ENCODE measurements around the gene EGF.
"Not testable (repeated sequence)": the region's sequence is repeated elsewhere in the genome, so short reads cannot be mapped to it uniquely, and the experiment has no call there.

Gene EGF

DNA sequence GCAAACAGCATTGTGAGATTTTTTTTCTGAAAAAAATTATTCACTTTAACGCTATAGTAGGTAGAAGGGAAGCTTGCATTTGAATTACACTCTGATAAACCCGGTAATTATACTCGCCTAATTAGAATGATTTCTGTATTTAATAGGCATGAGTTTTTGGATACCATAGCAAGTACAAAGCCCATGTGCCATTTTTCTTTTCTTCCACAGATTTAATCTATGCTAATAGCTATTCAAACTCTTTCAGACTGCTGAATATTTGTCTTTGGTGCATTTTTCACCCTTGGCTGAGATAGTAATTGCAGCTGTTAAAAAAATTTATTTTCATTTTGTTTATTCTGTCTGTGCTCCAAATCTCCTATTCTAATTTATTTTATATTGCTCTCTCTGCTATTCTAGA is 113.0 kb downstream of the EGF start:
- H3K4me3 ChIP-seq (ENCODE audit: low read depth, low read length): no peak overlapping the region
- no peak for DNase-seq (ENCODE audit: low read depth)
- TF ChIP-seq POLR2A (IDR thresholded peaks at IDR 0.05; ENCODE audit: extremely low read depth, insufficient read length) (no peak), MYC (IDR thresholded peaks at IDR 0.05; ENCODE audit: low read depth, low read length) (no peak), MAX (IDR thresholded peaks at IDR 0.05; ENCODE audit: low read depth, low read length) (no peak)
- TF ChIP-seq, protein P1, sequence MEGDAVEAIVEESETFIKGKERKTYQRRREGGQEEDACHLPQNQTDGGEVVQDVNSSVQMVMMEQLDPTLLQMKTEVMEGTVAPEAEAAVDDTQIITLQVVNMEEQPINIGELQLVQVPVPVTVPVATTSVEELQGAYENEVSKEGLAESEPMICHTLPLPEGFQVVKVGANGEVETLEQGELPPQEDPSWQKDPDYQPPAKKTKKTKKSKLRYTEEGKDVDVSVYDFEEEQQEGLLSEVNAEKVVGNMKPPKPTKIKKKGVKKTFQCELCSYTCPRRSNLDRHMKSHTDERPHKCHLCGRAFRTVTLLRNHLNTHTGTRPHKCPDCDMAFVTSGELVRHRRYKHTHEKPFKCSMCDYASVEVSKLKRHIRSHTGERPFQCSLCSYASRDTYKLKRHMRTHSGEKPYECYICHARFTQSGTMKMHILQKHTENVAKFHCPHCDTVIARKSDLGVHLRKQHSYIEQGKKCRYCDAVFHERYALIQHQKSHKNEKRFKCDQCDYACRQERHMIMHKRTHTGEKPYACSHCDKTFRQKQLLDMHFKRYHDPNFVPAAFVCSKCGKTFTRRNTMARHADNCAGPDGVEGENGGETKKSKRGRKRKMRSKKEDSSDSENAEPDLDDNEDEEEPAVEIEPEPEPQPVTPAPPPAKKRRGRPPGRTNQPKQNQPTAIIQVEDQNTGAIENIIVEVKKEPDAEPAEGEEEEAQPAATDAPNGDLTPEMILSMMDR (IDR thresholded peaks at IDR 0.05; ENCODE audit: low read depth, low read length): no peak

DNA sequence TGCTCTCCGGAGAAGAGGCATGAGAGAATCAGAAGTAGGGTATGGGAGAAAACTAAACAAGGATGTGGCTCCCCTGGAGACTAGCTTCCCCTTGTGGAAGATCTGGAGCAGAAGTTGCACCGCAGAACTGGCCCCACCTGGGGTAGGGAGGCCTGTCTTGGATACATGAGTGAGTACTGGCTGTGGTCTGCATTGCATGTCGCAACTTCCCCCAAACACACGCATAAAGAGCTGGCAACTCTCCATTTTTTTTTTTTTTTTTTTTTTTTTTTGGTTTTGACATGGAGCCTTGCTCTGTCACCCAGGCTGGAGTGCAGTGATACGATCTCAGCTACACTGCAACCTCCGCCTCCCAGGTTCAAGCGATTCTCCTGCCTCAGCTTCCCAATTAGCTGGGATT is 119.9 kb downstream of the EGF start:
- H3K4me3 ChIP-seq (ENCODE audit: low read depth, low read length): no peak overlapping the region
- TF ChIP-seq, protein P1 (IDR thresholded peaks at IDR 0.05; ENCODE audit: low read depth, low read length): no peak
- TF ChIP-seq MYC (IDR thresholded peaks at IDR 0.05; ENCODE audit: low read depth, low read length): no peak
- TF ChIP-seq POLR2A (IDR thresholded peaks at IDR 0.05; ENCODE audit: extremely low read depth, insufficient read length): no peak
- TF ChIP-seq MAX (IDR thresholded peaks at IDR 0.05; ENCODE audit: low read depth, low read length): no peak
- peak; percentile 75 for DNase-seq (ENCODE audit: low read depth)

GRCh38 chr4:110033355-110034025 is 120.8 kb downstream of the EGF start:
- TF ChIP-seq MYC (IDR thresholded peaks at IDR 0.05; ENCODE audit: low read depth, low read length) (no peak), MAX (IDR thresholded peaks at IDR 0.05; ENCODE audit: low read depth, low read length) (no peak), POLR2A (IDR thresholded peaks at IDR 0.05; ENCODE audit: extremely low read depth, insufficient read length) (no peak)
- TF ChIP-seq, protein P1 (IDR thresholded peaks at IDR 0.05; ENCODE audit: low read depth, low read length): no peak
- DNase-seq (ENCODE audit: low read depth): no peak
- H3K4me3 ChIP-seq (ENCODE audit: low read depth, low read length): no peak overlapping the region

- peak; percentile 81 for DNase-seq (ENCODE audit: low read depth)
- no peak for TF ChIP-seq MYC (IDR thresholded peaks at IDR 0.05; ENCODE audit: low read depth, low read length)
- no peak for TF ChIP-seq POLR2A (IDR thresholded peaks at IDR 0.05; ENCODE audit: extremely low read depth, insufficient read length)
- TF ChIP-seq MAX (IDR thresholded peaks at IDR 0.05; ENCODE audit: low read depth, low read length): no peak
- TF ChIP-seq, protein P1 (IDR thresholded peaks at IDR 0.05; ENCODE audit: low read depth, low read length): no peak
- no peak overlapping the region for H3K4me3 ChIP-seq (ENCODE audit: low read depth, low read length)
These were observed 121.3 kb downstream of the EGF start for GRCh38 chr4:110034026-110034393.

- H3K4me3 ChIP-seq (ENCODE audit: low read depth, low read length); DNase-seq (ENCODE audit: low read depth): not testable (repeated sequence)
These were observed 126.5 kb downstream of the EGF start for GRCh38 chr4:110039164-110039563.

DNA sequence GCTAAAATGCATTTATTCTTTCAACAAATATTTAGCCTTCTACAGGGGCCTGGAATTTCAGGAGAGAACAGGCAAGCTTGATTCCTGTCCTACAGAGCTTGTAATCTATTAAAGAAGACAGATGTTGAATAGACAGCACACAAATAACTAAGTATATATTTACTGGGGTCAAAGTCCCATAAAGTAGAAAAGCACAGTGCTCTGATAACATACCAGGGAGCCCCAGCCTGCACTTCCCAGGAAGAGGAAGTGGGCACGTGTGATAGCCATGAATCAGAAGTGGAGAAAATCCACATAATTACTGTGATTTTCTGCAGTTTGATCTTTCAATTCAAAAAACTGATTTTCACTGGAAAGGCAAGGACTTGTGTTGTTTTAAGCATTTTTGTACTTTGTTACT is 129.1 kb downstream of the EGF start:
- TF ChIP-seq POLR2A (IDR thresholded peaks at IDR 0.05; ENCODE audit: extremely low read depth, insufficient read length) (no peak), MAX (IDR thresholded peaks at IDR 0.05; ENCODE audit: low read depth, low read length) (no peak), MYC (IDR thresholded peaks at IDR 0.05; ENCODE audit: low read depth, low read length) (no peak)
- TF ChIP-seq, protein P1 (IDR thresholded peaks at IDR 0.05; ENCODE audit: low read depth, low read length): no peak
- H3K4me3 ChIP-seq (ENCODE audit: low read depth, low read length): no peak overlapping the region
- DNase-seq (ENCODE audit: low read depth): no peak
